Endothelial cell of umbilical vein (primary cell): Measurements from ENCODE around the gene ARHGEF40. TPM values are rescaled to one million over a fixed set of nuclear protein-coding genes. Genes with fewer than 3 reads are reported as not detected.

ENCODE experiments used
- BruUV-seq: library from RNA; stranded (reverse); fragments of 400-500 nt; replicated peaks from 2 replicates; lab custom pipeline; 2021; lab: Mats Ljungman, UMichigan
- CTCF ChIA-PET: fragments of 300-600, 350-600 bp; sonication (Branson Sonifier 250); formaldehyde crosslinking; loops from one replicate; lab custom pipeline; 2021; ENCODE audit warnings: antibody characterized with exemption, inconsistent platforms; lab: Charles Lee
- POLR2A ChIA-PET: fragments of 300-600, 350-600 bp; sonication (Branson Sonifier 250); formaldehyde crosslinking; loops from one replicate; lab custom pipeline; 2021; ENCODE audit warnings: antibody characterized with exemption, inconsistent platforms; lab: Charles Lee
- DNase-seq: peaks from one replicate; pipeline ENCODE4 v3.0.0-alpha.2; 2011; ENCODE audit warnings: low read depth, low spot score
- FAIRE-seq: peaks from 2 replicates; lab custom pipeline; 2011; peaks lifted over from hg19 to GRCh38; lab: Jason Lieb, UNC
- H2AFZ ChIP-seq: 2 replicates; pipeline ENCODE4 v1.6.0; 2012; ENCODE audit warnings: low read depth, low read length, control low read depth, inconsistent platforms
- H3K27ac ChIP-seq: 2 replicates; pipeline ENCODE4 v1.5.1; 2011; ENCODE audit warnings: low read depth, mild to moderate bottlenecking, control low read depth, low read length, moderate library complexity; ENCODE audit not compliant: insufficient read depth
- H3K27me3 ChIP-seq, 2 experiments: 2 replicates each; pipeline versions ENCODE4 v1.6.0 to v1.6.1; 2011; ENCODE audit warnings: low read length in 2 of 2, mixed read lengths in 1 of 2; ENCODE audit not compliant: control insufficient read depth in 2 of 2, insufficient read depth in 2 of 2
- H3K36me3 ChIP-seq, 2 experiments: 2 replicates in 1 of 2; 3 replicates in 1 of 2; pipeline ENCODE4 v1.5.1; 2011; ENCODE audit warnings: low read length in 2 of 2, mild to moderate bottlenecking in 1 of 2, moderate library complexity in 1 of 2; ENCODE audit not compliant: control insufficient read depth in 2 of 2, insufficient read depth in 2 of 2; ENCODE audit errors: extremely low read depth in 1 of 2
- H3K4me1 ChIP-seq: 3 replicates; pipeline ENCODE4 v1.5.1; 2011; ENCODE audit warnings: mild to moderate bottlenecking, low read length; ENCODE audit not compliant: control insufficient read depth, insufficient read depth; ENCODE audit errors: extremely low read depth
- H3K4me2 ChIP-seq: 2 replicates; pipeline ENCODE4 v1.6.1; 2011; ENCODE audit warnings: low read length, control low read depth, mixed read lengths; ENCODE audit not compliant: insufficient read depth
- H3K4me3 ChIP-seq, 3 experiments: fragments of 200-600 bp in 1 of 3; sonication (generic), shearing (Covaris generic) in 1 of 3; replicated peaks in 1 of 3; 2 replicates each; pipeline ENCODE4 v1.5.1; 2011 to 2016; ENCODE audit warnings: control low read depth in 3 of 3, low read length in 3 of 3, mild to moderate bottlenecking in 2 of 3, inconsistent platforms in 1 of 3, low read depth in 1 of 3, moderate library complexity in 1 of 3; ENCODE audit not compliant: insufficient read depth in 1 of 3
- H3K79me2 ChIP-seq: 2 replicates; pipeline ENCODE4 v1.6.0; 2012; ENCODE audit warnings: low read length, inconsistent platforms; ENCODE audit not compliant: control insufficient read depth, insufficient read depth
- H3K9ac ChIP-seq: replicated peaks from 2 replicates; pipeline ENCODE3; 2011; ENCODE audit warnings: low read length, control low read depth; ENCODE audit not compliant: insufficient read depth; ENCODE audit errors: extremely low read depth
- H3K9me1 ChIP-seq: replicated peaks from 3 replicates; pipeline ENCODE4 v1.6.0; 2011; ENCODE audit warnings: mild to moderate bottlenecking, low read length; ENCODE audit not compliant: control insufficient read depth, insufficient read depth; ENCODE audit errors: extremely low read depth
- H3K9me3 ChIP-seq: replicated peaks from 2 replicates; pipeline ENCODE4 v1.5.1; 2012; ENCODE audit warnings: low read length, inconsistent platforms; ENCODE audit not compliant: control insufficient read depth, insufficient read depth
- H4K20me1 ChIP-seq: replicated peaks from 2 replicates; pipeline ENCODE3; 2011; ENCODE audit warnings: mild to moderate bottlenecking, low read length; ENCODE audit not compliant: control insufficient read depth, insufficient read depth; ENCODE audit errors: extremely low read depth
- CTCF ChIP-seq, 2 donors: IDR thresholded peaks; 1 replicate in 1 of 2; 2 replicates in 1 of 2; pipeline ENCODE4 v1.5.1; 2011; ENCODE audit warnings: low read length in 2 of 2, mild to moderate bottlenecking in 2 of 2, moderate library complexity in 2 of 2, control low read depth in 1 of 2, inconsistent platforms in 1 of 2, low read depth in 1 of 2; ENCODE audit not compliant: insufficient read depth in 1 of 2; ENCODE audit errors: extremely low read depth in 1 of 2
- EZH2 ChIP-seq: IDR thresholded peaks from 2 replicates; pipeline ENCODE4 v1.6.1; 2012; ENCODE audit warnings: borderline replicate concordance, low read depth, mild to moderate bottlenecking, moderate library complexity, low read length, inconsistent platforms; ENCODE audit not compliant: severe bottlenecking
- FOS ChIP-seq: IDR thresholded peaks from 2 replicates; pipeline ENCODE4 v1.6.1; 2011; ENCODE audit warnings: mild to moderate bottlenecking, low read length, moderate library complexity, borderline replicate concordance; ENCODE audit not compliant: insufficient read depth
- GATA2 ChIP-seq: IDR thresholded peaks from 2 replicates; pipeline ENCODE4 v1.7.0; 2011; ENCODE audit warnings: low read depth, mild to moderate bottlenecking, moderate library complexity, mixed read lengths, low read length; ENCODE audit not compliant: insufficient read length, insufficient read depth
- JUN ChIP-seq: IDR thresholded peaks from 2 replicates; pipeline ENCODE4 v1.6.1; 2011; ENCODE audit warnings: borderline replicate concordance, low read depth; ENCODE audit not compliant: insufficient read length, insufficient read depth
- MAX ChIP-seq: IDR thresholded peaks from 2 replicates; pipeline ENCODE4 v1.6.1; 2011; ENCODE audit not compliant: insufficient read depth, insufficient read length
- MYC ChIP-seq: IDR thresholded peaks from one replicate; pipeline ENCODE4 v1.6.1; 2011; ENCODE audit warnings: mild to moderate bottlenecking, low read depth, low read length
- POLR2A ChIP-seq: IDR thresholded peaks from 2 replicates; pipeline ENCODE4 v1.6.1; 2012; ENCODE audit warnings: low read depth, mild to moderate bottlenecking, control low read depth, low read length
- POLR2AphosphoS5 ChIP-seq: IDR thresholded peaks from 2 replicates; pipeline ENCODE4 v1.6.1; 2012; ENCODE audit warnings: low read depth, mild to moderate bottlenecking, control low read depth, low read length, moderate library complexity; ENCODE audit not compliant: insufficient read depth
- dilution Hi-C: fragments of 300-500 bp; cut with MboI; formaldehyde crosslinking; loops from one replicate; pipeline ENCODE4 v1.15.0; 2019; ENCODE audit warnings: low sequenced_read_pairs; ENCODE audit not compliant: extremely low pct_ligation_motif_present
- intact Hi-C: fragments of 100-400 bp; cut with micrococcal nuclease; formaldehyde crosslinking; loops from one replicate; pipeline ENCODE4 v1.10.0; 2022
- polyA plus RNA-seq, 4 experiments: library from polyadenylated mRNA; depleted of rRNA in 3 of 4; stranded (reverse) in 3 of 4; unstranded in 1 of 4; fragments of >200 nt; gene quantifications; 2 replicates each; pipeline versions ENCODE4 v1.2.1 to v1.2.3, GENCODE V29; 2011 to 2012; ENCODE audit warnings: missing spikeins in 1 of 4
- total RNA-seq: library from RNA; stranded (reverse); gene quantifications from 2 replicates; pipeline ENCODE4 v1.2.3, GENCODE V29; 2021

ARHGEF40 gene
- total and polyA plus RNA-seq, 2 donors (not counting 3 experiments of a cell fraction or from before 2014, with no cell fraction given) = 2.6 to 19.9 TPM

- ChIA-PET POLR2A (no interaction called here), CTCF (interaction anchor here (3.3 kb wide), 1 partner anchor 10 kb away, joined by 22 read pairs; no protein-coding TSS in a partner anchor)
- dilution Hi-C loops (no loop called here), intact Hi-C loops (no loop called here)
- no TSS peak for BruUV-seq
- H3K4me1 ChIP-seq = no peaks in the 10 kb centered on the region
- no peak overlapping the region for H3K27ac ChIP-seq
- H4K20me1 ChIP-seq = no peaks in the 10 kb centered on the region
- no peak for DNase-seq
- no peak for FAIRE-seq
- no peak overlapping the region for H3K9ac ChIP-seq
- H3K4me2 ChIP-seq = no peak overlapping the region
- H3K9me3 ChIP-seq = no peaks in the 10 kb centered on the region
- no peaks in the 10 kb centered on the region for H3K27me3 ChIP-seq
- no peaks in the 10 kb centered on the region for H3K9me1 ChIP-seq
- no peak overlapping the region for H2AFZ ChIP-seq
- no peak for TF ChIP-seq MAX
- TF ChIP-seq EZH2 = no peak
- no peak for TF ChIP-seq FOS
- no peak for TF ChIP-seq POLR2A
- TF ChIP-seq GATA2 = no peak
- TF ChIP-seq JUN = no peak
- TF ChIP-seq CTCF (IDR thresholded peaks at IDR 0.05; ENCODE audit: extremely low read depth in 1 of 2, insufficient read depth in 1 of 2, low read depth in 1 of 2, low read length in 2 of 2) = no peak
- no peak for TF ChIP-seq MYC
- no peak for TF ChIP-seq POLR2AphosphoS5
- H3K4me3 ChIP-seq = no peak overlapping the region
- no peaks in the 10 kb centered on the region for H3K79me2 ChIP-seq
- H3K36me3 ChIP-seq = no peaks in the 10 kb centered on the region
These were observed 63.8 kb downstream of the ARHGEF40 start for GRCh38 chr14:21133901-21134300.
